AG04450 (cell line): Measurements from ENCODE around the gene PLPP1. TPM values are rescaled to one million over a fixed set of nuclear protein-coding genes. Genes with fewer than 3 reads are reported as not detected.

Source experiments
- CTCF ChIA-PET: fragments of 300-600, 350-600 bp; formaldehyde crosslinking; extraction: SDS; loops from one replicate; lab custom pipeline; 2022; ENCODE audit warnings: antibody characterized with exemption, inconsistent platforms; lab: Charles Lee
- POLR2A ChIA-PET: fragments of 350-600 bp; formaldehyde crosslinking; extraction: SDS; loops from one replicate; lab custom pipeline; 2021; ENCODE audit warnings: antibody characterized with exemption, inconsistent platforms; lab: Yijun Ruan, JAX
- DNase-seq: peaks from one replicate; pipeline ENCODE4 v3.0.0-alpha.2; 2011; ENCODE audit warnings: low read depth, low spot score
- H3K27ac ChIP-seq: one replicate; pipeline ENCODE4 v1.5.1; 2012; ENCODE audit warnings: low read depth, low read length, control low read depth
- H3K27me3 ChIP-seq: one replicate; pipeline ENCODE4 v1.6.0; 2012; ENCODE audit warnings: low read length; ENCODE audit not compliant: control insufficient read depth, insufficient read depth
- H3K4me3 ChIP-seq: 2 replicates; pipeline ENCODE4 v1.5.1; 2011; ENCODE audit warnings: mild to moderate bottlenecking, low read depth, low read length, control low read depth
- H3K9me3 ChIP-seq: 2 replicates; pipeline ENCODE4 v1.5.1; 2012; ENCODE audit warnings: low read length; ENCODE audit not compliant: control insufficient read depth, insufficient read depth
- CTCF ChIP-seq: IDR thresholded peaks from 2 replicates; pipeline ENCODE4 v1.5.1; 2011; ENCODE audit warnings: low read depth, low read length, control low read depth, inconsistent platforms
- polyA minus RNA-seq: library from RNA; depleted of rRNA, polyadenylated mRNA; stranded (reverse); fragments of >200 nt; gene quantifications from 2 replicates; pipeline ENCODE4 v1.2.3, GENCODE V29; 2011; rRNA and poly(A)+ RNA removed
- polyA plus RNA-seq: library from polyadenylated mRNA; depleted of rRNA; stranded (reverse); fragments of >200 nt; gene quantifications from 2 replicates; pipeline ENCODE4 v1.2.3, GENCODE V29; 2011; rRNA removed

Gene PLPP1
- polyA plus RNA-seq (43.7 and 54.9 TPM in 2 replicates), polyA minus RNA-seq (16.6 and 22.8 TPM in 2 replicates)

GRCh38 chr5:55534436-55535198 is at the start of gene PLPP1:
PLPP1 (minus strand) TSS chr5:55534964; CDS start chr5:55534629, 335 bp downstream.
- Histone ChIP-seq H3K9me3 (no peaks in the 10 kb centered on the region; the same call in 1 of the 2 replicates), H3K4me3 (peak within 1 kb of the TSS; percentile 81), H3K27me3 (no peaks in the 10 kb centered on the region), H3K27ac (peak within 1 kb of the TSS; percentile 78)
- ChIA-PET POLR2A (interaction anchor here (0.5 to 0.6 kb wide), 2 partner anchors 10 to 1603 kb away, joined by 3 to 5 read pairs; no protein-coding TSS in a partner anchor), CTCF (interaction anchor here (0.8 to 1.4 kb wide), 2 partner anchors 9 to 157 kb away, joined by 3 read pairs; no protein-coding TSS in a partner anchor)
- no peak for TF ChIP-seq CTCF
- peak; percentile 62 for DNase-seq

- no peaks in the 10 kb centered on the region for H3K27me3 ChIP-seq
- ChIA-PET POLR2A (no interaction called here), CTCF (no interaction called here)
- no peak for DNase-seq
- no peak overlapping the region for H3K27ac ChIP-seq
- TF ChIP-seq CTCF, result no peak
- no peak overlapping the region for H3K4me3 ChIP-seq
- no peaks in the 10 kb centered on the region for H3K9me3 ChIP-seq
Observed at GRCh38 chr5:55583578-55583977, 48.8 kb upstream of the PLPP1 start.

- no peak overlapping the region for H3K27ac ChIP-seq
- ChIA-PET POLR2A (no interaction called here), CTCF (interaction anchor here (0.8 kb wide), 1 partner anchor 180 kb away, joined by 3 read pairs; no protein-coding TSS in a partner anchor)
- no peaks in the 10 kb centered on the region for H3K27me3 ChIP-seq
- H3K9me3 ChIP-seq, result no peaks in the 10 kb centered on the region
- TF ChIP-seq CTCF, result no peak
- no peak overlapping the region for H3K4me3 ChIP-seq
- no peak for DNase-seq
Observed at GRCh38 chr5:55582256-55582655, 47.5 kb upstream of the PLPP1 start.

GRCh38 chr5:55580042-55580441 is 45.3 kb upstream of the PLPP1 start:
- no peak for TF ChIP-seq CTCF
- Histone ChIP-seq H3K27ac (no peak overlapping the region), H3K27me3 (no peaks in the 10 kb centered on the region), H3K9me3 (no peaks in the 10 kb centered on the region), H3K4me3 (no peak overlapping the region)
- ChIA-PET POLR2A (no interaction called here), CTCF (no interaction called here)
- no peak for DNase-seq

- no peaks in the 10 kb centered on the region for H3K9me3 ChIP-seq
- no peak overlapping the region for H3K27ac ChIP-seq
- ChIA-PET CTCF (interaction anchor here (0.6 kb wide), 1 partner anchor 674 kb away, joined by 5 read pairs; no protein-coding TSS in a partner anchor), POLR2A (no interaction called here)
- DNase-seq, result no peak
- H3K27me3 ChIP-seq, result no peaks in the 10 kb centered on the region
- no peak overlapping the region for H3K4me3 ChIP-seq
- no peak for TF ChIP-seq CTCF
Observed at GRCh38 chr5:55578771-55579170, 44.0 kb upstream of the PLPP1 start.
